Measurements from ENCODE around the gene NSMCE4A. TPM values are rescaled to one million over a fixed set of nuclear protein-coding genes. Genes with fewer than 3 reads are reported as not detected.
"Not testable (repeated sequence)": the region's sequence is repeated elsewhere in the genome, so short reads cannot be mapped to it uniquely, and the experiment has no call there.

Gene NSMCE4A
- total and polyA plus RNA-seq, 2 experiments from 2014 or later: 76.4 to 82.5 TPM

DNA sequence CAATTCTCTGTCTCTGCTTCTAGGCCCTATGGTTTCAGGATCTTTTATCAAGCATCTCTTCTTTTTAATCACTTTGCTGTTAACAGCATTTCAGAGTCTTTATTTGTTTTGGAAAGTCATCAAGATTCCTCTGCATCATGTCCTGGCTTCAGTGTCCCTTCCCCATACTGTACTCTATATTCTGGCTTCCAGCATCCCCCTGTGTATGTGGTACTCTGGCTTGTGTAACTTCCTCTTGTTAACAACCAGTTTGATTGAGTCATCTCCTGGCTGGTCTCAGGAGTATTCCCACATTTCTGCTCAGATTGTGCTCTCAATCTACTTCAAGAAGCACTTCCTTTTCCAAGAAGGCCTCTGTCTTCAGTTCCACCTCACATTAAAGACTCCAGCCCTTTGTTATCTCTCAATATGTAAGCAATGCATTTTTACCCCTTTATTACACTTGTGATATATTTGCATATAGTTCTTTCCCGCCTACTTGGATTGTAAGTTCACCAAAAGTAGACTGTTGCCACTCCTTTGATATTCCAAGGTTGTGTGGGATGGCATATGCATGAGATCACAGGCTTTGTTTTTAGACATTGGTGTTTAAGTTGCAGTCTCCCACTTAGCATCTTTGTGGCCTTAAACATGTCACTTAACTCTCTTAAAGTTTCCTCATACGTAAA is 32.1 kb downstream of the NSMCE4A start:
- no peaks in the 10 kb centered on the region for H3K36me3 ChIP-seq
- peak in 1 of 2 donors; percentile 94 for DNase-seq (ENCODE audit: low read depth in 1 of 2, low spot score in 1 of 2)
- H3K27me3 ChIP-seq: no peaks in the 10 kb centered on the region
- no peaks in the 10 kb centered on the region for H3K9me3 ChIP-seq (ENCODE audit: low read depth)
- no peak overlapping the region for H3K4me3 ChIP-seq
- H3K4me1 ChIP-seq (ENCODE audit: low read depth): no peaks in the 10 kb centered on the region
- TF ChIP-seq, protein P1, sequence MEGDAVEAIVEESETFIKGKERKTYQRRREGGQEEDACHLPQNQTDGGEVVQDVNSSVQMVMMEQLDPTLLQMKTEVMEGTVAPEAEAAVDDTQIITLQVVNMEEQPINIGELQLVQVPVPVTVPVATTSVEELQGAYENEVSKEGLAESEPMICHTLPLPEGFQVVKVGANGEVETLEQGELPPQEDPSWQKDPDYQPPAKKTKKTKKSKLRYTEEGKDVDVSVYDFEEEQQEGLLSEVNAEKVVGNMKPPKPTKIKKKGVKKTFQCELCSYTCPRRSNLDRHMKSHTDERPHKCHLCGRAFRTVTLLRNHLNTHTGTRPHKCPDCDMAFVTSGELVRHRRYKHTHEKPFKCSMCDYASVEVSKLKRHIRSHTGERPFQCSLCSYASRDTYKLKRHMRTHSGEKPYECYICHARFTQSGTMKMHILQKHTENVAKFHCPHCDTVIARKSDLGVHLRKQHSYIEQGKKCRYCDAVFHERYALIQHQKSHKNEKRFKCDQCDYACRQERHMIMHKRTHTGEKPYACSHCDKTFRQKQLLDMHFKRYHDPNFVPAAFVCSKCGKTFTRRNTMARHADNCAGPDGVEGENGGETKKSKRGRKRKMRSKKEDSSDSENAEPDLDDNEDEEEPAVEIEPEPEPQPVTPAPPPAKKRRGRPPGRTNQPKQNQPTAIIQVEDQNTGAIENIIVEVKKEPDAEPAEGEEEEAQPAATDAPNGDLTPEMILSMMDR (IDR thresholded peaks at IDR 0.05; ENCODE audit: low read depth, low read length): no peak
- H3K27ac ChIP-seq: no peak overlapping the region

- DNase-seq (ENCODE audit: low read depth in 1 of 2, low spot score in 1 of 2): no peak
- H3K9me3 ChIP-seq (ENCODE audit: low read depth): no peaks in the 10 kb centered on the region
- H3K4me1 ChIP-seq (ENCODE audit: low read depth): no peaks in the 10 kb centered on the region
- no peak overlapping the region for H3K27ac ChIP-seq
- H3K36me3 ChIP-seq: no peaks in the 10 kb centered on the region
- no peaks in the 10 kb centered on the region for H3K27me3 ChIP-seq
- TF ChIP-seq, protein P1 (IDR thresholded peaks at IDR 0.05; ENCODE audit: low read depth, low read length): no peak
- no peak overlapping the region for H3K4me3 ChIP-seq
These were observed 33.5 kb downstream of the NSMCE4A start for GRCh38 chr10:121941532-121941931.

GRCh38 chr10:121936295-121936694 is 38.7 kb downstream of the NSMCE4A start:
- Histone ChIP-seq H3K36me3 (no peaks in the 10 kb centered on the region), H3K4me3 (no peak overlapping the region), H3K27ac (no peak overlapping the region), H3K27me3 (no peaks in the 10 kb centered on the region), H3K4me1 (ENCODE audit: low read depth) (no peaks in the 10 kb centered on the region), H3K9me3 (ENCODE audit: low read depth) (no peaks in the 10 kb centered on the region)
- TF ChIP-seq, protein P1 (IDR thresholded peaks at IDR 0.05; ENCODE audit: low read depth, low read length): no peak
- no peak for DNase-seq (ENCODE audit: low read depth in 1 of 2, low spot score in 1 of 2)

DNA sequence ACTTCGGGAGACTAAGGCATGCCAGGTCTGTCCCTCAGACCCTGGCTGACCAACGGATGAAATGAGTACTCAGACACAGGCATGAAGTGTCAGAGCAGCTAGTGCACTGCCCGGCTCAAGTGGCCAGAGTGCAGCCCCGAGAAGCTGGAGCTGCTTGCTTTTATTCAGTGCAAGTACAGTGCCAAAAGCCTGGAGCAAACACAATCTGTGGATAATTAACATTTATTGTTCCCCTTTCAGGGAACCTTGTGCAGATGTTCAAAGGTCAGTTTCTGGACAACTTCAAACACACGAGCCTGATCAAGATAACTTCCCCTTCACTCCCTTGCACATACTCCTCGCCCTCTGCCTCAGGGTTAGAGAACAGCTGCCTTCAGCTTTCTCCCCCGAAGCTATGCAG is 39.3 kb downstream of the NSMCE4A start:
- no peak overlapping the region for H3K27ac ChIP-seq
- H3K9me3 ChIP-seq (ENCODE audit: low read depth): no peaks in the 10 kb centered on the region
- peak in 1 of 2 donors; percentile 32 for DNase-seq (ENCODE audit: low read depth in 1 of 2, low spot score in 1 of 2)
- TF ChIP-seq, protein P1 (IDR thresholded peaks at IDR 0.05; ENCODE audit: low read depth, low read length): no peak
- no peaks in the 10 kb centered on the region for H3K27me3 ChIP-seq
- H3K4me1 ChIP-seq (ENCODE audit: low read depth): no peaks in the 10 kb centered on the region
- no peak overlapping the region for H3K4me3 ChIP-seq
- H3K36me3 ChIP-seq: no peaks in the 10 kb centered on the region

DNA sequence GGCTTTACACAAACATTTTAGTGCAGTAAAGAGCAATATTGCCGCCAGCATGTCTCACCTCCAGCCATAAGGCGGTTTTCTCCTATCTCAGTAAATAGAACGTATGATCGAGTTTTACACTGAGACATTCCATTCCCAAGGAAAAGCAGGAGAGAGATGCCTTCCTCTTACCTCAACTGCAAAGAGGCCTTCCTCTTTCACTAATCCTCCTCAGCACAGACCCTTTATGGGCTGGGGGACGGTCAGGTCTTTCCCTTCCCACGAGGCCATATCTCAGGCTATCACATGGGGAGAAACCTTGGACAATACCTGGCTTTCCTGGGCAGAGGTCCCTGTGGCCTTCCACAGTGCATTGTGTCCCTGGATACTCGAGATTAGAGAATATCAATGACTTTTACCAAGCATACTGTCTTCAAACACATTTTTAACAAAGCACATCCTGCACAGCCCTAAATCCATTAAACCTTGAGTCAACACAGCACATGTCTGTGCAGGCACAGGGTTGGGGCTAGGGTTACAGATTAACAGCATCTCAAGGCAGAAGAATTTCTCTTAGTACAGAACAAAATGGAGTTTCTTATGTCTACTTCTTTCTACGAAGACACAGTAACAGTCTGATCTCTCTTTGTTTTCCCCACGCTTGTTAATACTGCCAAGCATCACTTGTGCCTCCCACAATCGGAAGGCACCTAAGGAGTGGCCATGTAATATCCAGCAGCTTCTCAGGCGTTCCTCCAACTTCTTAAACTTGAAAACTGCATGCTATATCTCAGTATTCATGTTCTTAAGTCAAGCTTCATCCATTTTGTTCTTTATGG is 44.5 kb downstream of the NSMCE4A start:
- H3K36me3 ChIP-seq: not testable (repeated sequence)

DNA sequence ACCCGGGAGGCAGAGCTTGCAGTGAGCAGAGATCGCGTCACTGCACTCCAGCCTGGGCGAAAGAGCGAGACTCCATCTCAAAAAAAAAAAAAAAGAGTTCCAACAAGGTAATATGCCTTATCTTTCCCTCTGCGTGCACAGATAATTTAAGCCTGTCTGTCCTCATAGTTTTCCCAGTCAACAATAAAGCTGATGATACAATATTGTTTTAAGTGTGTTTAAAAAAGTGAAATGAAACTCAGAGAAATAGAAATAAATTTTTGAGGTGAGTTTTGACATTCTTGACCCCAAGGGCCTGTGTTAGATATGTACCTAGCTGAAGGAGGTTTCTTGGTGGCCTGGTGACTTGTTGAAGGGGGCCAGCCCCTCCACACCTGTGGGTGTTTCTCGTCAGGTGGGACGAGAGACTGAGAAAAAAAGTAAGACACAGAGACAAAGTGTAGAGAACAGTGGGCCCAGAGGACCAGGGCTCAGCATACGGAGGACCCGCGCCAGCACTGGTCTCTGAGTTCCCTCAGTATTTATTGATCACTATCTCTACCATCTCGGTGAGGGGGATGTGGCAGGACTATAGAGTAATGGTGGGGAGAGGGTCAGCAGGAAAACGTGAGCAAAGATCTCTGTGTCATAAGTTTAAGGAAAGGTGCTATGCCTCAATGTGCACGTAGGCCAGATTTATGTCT is 45.3 kb downstream of the NSMCE4A start:
- H3K27me3 ChIP-seq, H3K4me3 ChIP-seq: not testable (repeated sequence)
- H3K27ac ChIP-seq: peak overlapping the region; percentile 63

More for the DNA sequence above, 44.5 kb downstream of the NSMCE4A start:
- H3K9me3 ChIP-seq (ENCODE audit: low read depth); H3K27me3 ChIP-seq; H3K4me3 ChIP-seq; H3K4me1 ChIP-seq (ENCODE audit: low read depth); DNase-seq (ENCODE audit: low read depth in 1 of 2, low spot score in 1 of 2): not testable (repeated sequence)
- H3K27ac ChIP-seq: peak overlapping the region; percentile 63

More for the DNA sequence above, 45.3 kb downstream of the NSMCE4A start:
- H3K36me3 ChIP-seq; H3K9me3 ChIP-seq (ENCODE audit: low read depth); DNase-seq (ENCODE audit: low read depth in 1 of 2, low spot score in 1 of 2); H3K4me1 ChIP-seq (ENCODE audit: low read depth): not testable (repeated sequence)

Data from cardiac muscle cell (in vitro differentiated cells and primary cell).